T-helper 9 cell (primary cell): Measurements from ENCODE around the gene NXPH1.

ENCODE experiments used
- DNase-seq: peaks from one replicate; pipeline ENCODE4 v3.0.0-alpha.2; 2020
- total RNA-seq, 2 donors: gene quantifications; one replicate each; lab custom pipeline; 2026; lab: John Stamatoyannopoulos, UW

NXPH1 gene
- 0 reads per million in 2 donors for total RNA-seq

GRCh38 chr7:8433477-8434289 is at the start of gene NXPH1:
TSS of gene NXPH1 (plus strand) at chr7:8433609.
- no peak for DNase-seq

GRCh38 chr7:8384901-8385300 is 48.5 kb upstream of the NXPH1 start:
- DNase-seq: no peak

GRCh38 chr7:8386926-8387550 is 46.4 kb upstream of the NXPH1 start:
- DNase-seq: no peak

- no peak for DNase-seq
Measured at GRCh38 chr7:8387551-8388256, 45.7 kb upstream of the NXPH1 start.

- DNase-seq: no peak
Measured at GRCh38 chr7:8388257-8388625, 45.2 kb upstream of the NXPH1 start.

- no peak for DNase-seq
Measured at GRCh38 chr7:8389593-8390261, 43.7 kb upstream of the NXPH1 start.

GRCh38 chr7:8390262-8390626 is 43.2 kb upstream of the NXPH1 start:
- DNase-seq: no peak

GRCh38 chr7:8391353-8392062 is 41.9 kb upstream of the NXPH1 start:
- no peak for DNase-seq

GRCh38 chr7:8396294-8396693 is 37.1 kb upstream of the NXPH1 start:
- DNase-seq: no peak

GRCh38 chr7:8408871-8409270 is 24.5 kb upstream of the NXPH1 start:
- DNase-seq: no peak

- DNase-seq: no peak
Measured at GRCh38 chr7:8411103-8411502, 22.3 kb upstream of the NXPH1 start.

- DNase-seq: no peak
Measured at GRCh38 chr7:8413600-8413999, 19.8 kb upstream of the NXPH1 start.

- DNase-seq: peak; percentile 48
Measured at GRCh38 chr7:8418629-8419245, 14.7 kb upstream of the NXPH1 start.

- no peak for DNase-seq
Measured at GRCh38 chr7:8422177-8422576, 11.2 kb upstream of the NXPH1 start.

- DNase-seq: no peak
Measured at GRCh38 chr7:8423057-8423456, 10.4 kb upstream of the NXPH1 start.

- no peak for DNase-seq
Measured at GRCh38 chr7:8425223-8425622, 8.2 kb upstream of the NXPH1 start.

GRCh38 chr7:8430643-8431042 is 2.8 kb upstream of the NXPH1 start:
- DNase-seq: no peak

- DNase-seq: no peak
Measured at GRCh38 chr7:8434290-8435002, 1.0 kb downstream of the NXPH1 start.

- no peak for DNase-seq
Measured at GRCh38 chr7:8435095-8435494, 1.7 kb downstream of the NXPH1 start.

GRCh38 chr7:8435590-8436545 is 2.5 kb downstream of the NXPH1 start:
- DNase-seq: no peak
